GM21825 (cell line): ENCODE data around the gene TAOK3.
"Not testable (repeated sequence)": the region's sequence is repeated elsewhere in the genome, so short reads cannot be mapped to it uniquely, and the experiment has no call there.

ENCODE experiments used
- ATAC-seq: cut with Tn5 transposase; IDR thresholded peaks from one replicate; pipeline ENCODE4 v1.9.1; 2021; ENCODE audit warnings: mild to moderate bottlenecking, moderate library complexity; ENCODE audit not compliant: unreplicated experiment

The TAOK3 gene

DNA sequence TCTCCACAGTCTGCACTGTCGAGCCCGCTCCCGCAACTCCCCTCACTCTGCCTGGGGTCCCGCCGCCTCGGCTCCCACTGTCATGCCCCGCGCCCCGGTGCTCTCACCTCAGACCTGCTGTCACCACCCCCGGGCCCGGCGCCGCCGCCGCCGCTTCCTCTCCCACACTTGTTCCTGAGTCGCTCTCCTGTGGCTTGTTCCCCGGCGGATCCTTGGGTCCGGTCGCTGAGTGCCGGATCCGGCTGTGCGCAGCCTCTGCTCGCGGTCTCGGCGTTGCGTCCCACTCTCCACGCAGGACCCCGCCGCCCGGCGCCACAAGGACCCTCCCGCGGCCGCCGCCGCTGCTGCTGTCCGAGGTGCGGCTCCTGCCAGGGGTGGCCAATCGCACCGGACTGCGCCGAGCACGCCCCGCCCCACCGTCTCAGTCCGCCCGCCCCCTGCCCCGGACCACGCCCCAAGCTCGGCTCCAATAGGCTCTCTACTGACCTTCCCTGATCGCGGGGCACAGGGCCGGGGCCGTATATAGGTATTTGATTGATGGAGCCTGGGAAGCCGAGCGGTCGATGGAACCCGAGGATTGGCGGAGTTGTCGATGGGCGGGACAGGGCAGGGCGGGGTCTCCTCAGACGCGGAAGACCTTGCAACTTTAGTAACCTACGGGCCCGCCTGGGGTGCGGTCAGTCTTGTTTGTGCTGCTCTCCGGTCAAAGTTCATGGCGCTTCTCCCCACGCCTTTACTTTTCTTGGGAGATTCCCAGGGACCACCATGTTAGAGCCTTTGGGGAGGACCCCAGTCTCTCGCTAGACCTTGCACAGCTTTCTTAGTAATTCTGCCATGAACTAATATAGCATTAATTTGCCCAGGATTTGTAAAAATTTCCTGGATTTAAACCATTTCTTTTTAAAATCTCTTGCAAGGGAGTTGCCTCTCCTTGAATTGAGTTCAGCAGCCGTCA, at the start of gene TAOK3:
TSS of gene TAOK3 (minus strand) at position 367 of the 955 bp plus-strand sequence. CDS start 117,340 bp downstream, outside the sequence.
- ATAC-seq, result peak; percentile 68

GRCh38 chr12:118420673-118421072, 48.0 kb upstream of the TAOK3 start:
- no peak for ATAC-seq

DNA sequence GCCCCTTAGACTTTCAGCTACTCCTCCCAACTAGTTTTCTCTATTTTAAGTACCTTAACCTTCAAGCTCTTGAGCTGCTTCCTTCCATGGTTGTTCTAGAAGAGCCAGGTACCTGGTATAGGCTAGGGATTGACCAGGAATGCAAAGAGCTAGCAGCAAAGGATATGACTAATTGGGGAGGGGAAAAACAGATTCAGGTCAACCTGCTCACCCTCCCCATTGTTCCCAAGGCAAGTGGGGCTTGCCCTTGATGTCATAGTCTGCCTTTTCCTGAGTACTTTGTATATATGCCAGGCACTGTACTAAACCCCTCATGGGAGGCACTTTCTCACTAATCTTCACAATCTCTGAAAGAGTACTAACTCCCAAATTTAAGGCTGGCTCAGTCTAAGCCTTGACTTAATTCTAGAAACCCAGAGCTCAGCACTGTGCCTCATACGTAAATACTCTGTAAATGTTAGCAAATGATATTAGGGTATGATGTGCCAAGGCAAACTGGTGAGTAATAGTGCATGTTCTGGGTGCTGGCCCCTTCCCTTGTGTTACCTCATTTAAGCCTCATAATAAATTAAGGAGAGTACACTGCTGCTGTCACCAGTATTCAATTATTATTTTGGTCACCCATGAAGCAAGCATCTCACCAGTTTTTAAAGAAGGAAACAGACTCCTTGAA, 45.8 kb upstream of the TAOK3 start:
- ATAC-seq, result no peak

- no peak for ATAC-seq
Measured at GRCh38 chr12:118417942-118418341, 45.2 kb upstream of the TAOK3 start.

DNA sequence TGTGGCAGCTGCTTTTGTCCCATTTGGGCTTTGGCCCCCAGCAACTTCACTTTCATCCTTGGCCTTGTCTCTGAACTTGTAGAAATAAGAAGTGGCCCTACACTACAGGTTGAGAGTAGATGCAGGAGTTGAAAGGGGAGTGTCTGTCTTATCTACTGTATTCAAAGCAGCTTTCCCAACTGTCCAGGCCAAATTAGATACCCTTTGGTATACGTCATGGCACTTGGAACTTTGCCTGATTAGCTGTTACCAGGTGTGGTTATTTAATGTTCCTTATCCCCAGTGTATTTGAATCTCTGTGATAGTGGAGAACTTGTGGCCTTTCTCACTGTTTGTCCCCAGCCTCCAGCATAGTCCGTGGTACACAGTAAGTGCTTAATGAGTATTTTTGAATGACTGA, 37.1 kb upstream of the TAOK3 start:
- ATAC-seq, result no peak

DNA sequence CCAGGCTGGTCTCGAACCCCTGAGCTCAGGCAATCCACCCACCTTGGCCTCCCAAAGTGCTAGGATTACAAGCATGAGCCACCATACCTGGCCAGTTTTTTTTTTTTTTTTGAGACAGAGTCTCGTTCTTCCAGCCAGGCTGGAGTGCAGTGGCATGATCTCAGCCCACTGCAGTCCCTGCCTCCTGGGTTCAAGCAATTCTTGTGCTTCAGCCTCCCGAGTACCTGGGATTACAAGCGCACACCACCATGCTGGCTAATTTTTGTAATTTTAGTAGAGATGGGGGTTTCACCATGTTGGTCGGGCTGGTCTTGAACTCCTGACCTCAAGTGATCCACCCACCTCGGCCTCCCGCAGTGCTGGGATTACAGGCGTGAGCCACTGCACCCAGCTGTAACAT, 35.5 kb upstream of the TAOK3 start:
- ATAC-seq, result not testable (repeated sequence)

- ATAC-seq, result no peak
Measured at GRCh38 chr12:118404876-118405521, 32.3 kb upstream of the TAOK3 start.

GRCh38 chr12:118402251-118402650, 29.5 kb upstream of the TAOK3 start:
- no peak for ATAC-seq

GRCh38 chr12:118398940-118399339, 26.2 kb upstream of the TAOK3 start:
- ATAC-seq, result no peak

DNA sequence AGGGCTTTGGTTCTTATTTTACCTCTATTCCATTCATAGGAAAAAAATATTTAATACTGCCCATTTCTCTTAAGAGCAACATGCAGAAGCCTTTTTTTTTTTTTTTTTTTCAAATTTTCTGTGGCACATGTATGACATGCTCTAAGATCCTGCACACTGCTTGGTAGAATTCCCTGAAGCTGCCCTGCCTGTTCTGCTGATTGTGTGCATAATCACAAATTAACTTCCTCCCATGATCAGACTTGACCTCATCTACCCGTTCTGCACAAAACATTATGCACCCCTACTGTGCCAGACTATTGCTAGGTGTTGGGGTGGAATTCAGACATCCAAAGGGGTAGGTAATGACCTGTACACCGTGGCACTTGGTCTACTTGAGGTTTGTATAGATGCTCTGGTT, 25.8 kb upstream of the TAOK3 start:
- ATAC-seq, result no peak

- ATAC-seq, result no peak
Measured at GRCh38 chr12:118397708-118398440, 25.2 kb upstream of the TAOK3 start.

- ATAC-seq, result no peak
Measured at GRCh38 chr12:118391836-118392235, 19.1 kb upstream of the TAOK3 start.

DNA sequence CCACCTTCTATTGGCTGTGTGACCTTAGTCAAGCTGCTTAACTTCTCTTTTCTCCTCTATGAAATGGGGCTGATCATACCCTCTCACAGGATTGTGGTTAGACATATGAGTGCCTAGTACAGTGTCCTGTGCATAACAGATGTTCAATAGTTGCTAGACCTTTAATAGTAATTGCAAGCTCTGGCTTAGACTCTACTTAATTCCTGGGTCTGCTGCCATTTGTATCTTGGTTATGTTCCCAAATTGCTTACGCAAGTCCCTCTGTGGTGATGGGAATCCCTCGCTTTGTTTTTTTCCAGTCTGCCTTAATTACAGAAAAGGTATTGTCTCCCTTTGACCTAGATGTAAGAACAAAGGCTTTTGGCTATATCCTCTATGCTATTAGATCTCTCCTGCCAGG, 18.7 kb upstream of the TAOK3 start:
- ATAC-seq, result no peak

- no peak for ATAC-seq
Measured at GRCh38 chr12:118377884-118378470, 5.3 kb upstream of the TAOK3 start.

GRCh38 chr12:118377021-118377883, 4.5 kb upstream of the TAOK3 start:
- ATAC-seq, result no peak

DNA sequence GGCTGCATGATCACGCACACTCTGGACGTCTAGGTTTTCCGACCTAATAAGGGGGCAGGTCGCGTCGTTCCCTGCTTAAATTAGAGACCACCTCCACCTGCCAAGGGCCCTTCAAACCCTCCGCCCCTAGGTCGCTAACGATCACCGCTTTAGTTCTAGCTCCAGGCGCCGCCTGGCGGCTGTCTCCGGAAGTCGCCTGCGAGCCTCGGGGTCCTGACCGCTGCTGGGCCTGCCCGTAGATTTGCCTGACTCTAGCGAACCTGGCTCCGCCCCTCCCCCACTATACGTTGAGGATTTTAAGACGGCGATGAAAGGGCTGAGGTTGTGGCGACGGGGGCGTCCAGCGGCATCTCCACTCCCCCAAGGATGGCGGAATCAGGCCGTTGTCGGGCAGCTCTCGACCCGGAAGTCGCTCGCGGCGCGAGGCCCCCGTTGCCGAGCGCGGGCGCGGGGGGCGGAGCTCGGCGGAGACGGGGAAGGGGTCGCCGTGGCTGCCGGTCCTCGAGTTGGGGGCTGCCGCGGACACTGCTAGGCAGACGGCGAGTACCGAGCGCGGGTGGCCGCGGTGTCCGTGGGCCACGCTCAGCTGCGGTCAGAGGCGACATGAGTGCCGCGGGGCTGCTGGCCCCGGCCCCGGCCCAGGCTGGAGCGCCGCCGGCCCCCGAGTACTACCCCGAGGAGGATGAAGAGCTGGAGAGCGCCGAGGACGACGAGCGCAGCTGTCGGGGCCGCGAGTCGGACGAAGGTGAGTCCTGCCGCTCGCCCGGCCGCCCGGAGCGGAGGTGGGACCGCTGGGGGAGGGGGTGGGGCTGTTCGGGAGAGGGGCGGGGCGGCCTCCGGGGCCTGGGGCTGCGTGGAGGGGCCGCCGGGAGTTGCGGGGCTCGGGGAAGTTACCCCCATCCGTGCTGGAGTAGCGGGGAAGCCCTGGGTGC, 3.6 kb upstream of the TAOK3 start, which contains the start of gene SUDS3:
TSS of gene SUDS3 (plus strand) at position 467 of the 932 bp plus-strand sequence. CDS start at position 604, 137 bp downstream.
- ATAC-seq, result peak; percentile 24

- ATAC-seq, result no peak
Measured at GRCh38 chr12:118375348-118375747, 2.6 kb upstream of the TAOK3 start.

DNA sequence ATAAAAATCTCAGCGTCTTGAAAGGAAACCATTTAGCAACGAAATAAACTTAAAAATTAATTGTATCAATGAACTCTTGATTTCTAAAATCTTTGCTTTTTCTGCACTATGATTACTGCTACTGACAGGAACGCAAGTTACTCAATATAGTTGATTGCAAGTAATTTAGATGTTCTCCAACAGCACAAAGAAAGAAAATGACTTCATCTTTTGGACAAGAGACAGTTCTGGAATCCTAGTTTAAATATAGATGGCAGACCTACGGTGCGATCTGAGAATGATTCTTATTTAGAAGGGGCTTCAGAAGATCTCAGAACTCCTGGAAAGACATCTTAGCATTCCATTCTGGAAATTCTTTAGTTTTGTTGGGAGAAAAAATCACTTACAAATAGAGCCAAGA, 2.2 kb upstream of the TAOK3 start:
- ATAC-seq, result no peak
